ENCODE data around the gene HPS4.

HPS4 gene

DNA sequence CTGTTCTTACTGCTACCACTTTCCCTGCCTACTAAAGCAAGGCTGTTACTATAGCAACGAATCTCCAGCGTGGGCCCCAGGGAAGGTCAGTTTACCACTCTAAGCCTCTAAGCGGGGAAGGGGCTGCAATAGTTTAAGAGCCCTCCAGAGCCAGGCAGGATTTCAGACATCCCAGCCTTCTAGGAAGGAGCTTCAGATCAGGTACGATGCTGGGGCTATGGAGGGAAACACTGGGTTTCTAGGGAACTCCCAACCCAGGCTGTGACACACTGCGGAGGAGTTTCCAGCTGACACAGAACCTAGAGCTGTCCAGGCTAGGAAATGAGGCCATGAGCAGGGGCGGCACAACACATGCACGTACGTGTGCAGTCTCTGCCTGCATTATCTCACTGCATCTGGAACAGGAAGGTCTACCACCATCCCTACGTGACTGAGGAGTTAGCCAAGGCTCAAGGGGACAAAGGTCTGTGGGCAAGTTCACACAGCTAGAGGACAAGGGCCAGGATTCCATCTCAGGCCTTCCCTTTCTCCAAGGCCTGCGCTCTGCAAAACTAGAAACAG lies 20.4 kb downstream of the HPS4 start:
- no peak for DNase-seq

DNA sequence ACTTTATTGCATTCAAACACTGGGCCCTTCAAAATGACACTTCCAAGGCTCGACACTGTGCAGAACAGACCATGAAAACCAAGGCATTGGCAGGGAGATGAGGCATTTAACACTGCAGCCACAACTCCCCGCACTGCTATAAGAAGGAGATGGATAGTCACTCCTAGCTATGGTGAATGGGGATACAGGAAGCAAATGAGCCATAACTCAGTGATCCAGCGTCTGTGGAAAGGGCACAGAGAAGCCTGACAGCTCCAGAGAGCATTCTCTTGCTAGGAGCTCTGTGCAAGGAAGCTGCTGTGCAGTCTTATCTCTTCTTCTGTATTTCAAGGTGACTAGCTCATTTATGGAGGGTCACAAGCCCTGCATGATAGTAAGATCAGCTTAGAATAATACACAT lies 20.9 kb downstream of the HPS4 start:
- no peak for DNase-seq

DNA sequence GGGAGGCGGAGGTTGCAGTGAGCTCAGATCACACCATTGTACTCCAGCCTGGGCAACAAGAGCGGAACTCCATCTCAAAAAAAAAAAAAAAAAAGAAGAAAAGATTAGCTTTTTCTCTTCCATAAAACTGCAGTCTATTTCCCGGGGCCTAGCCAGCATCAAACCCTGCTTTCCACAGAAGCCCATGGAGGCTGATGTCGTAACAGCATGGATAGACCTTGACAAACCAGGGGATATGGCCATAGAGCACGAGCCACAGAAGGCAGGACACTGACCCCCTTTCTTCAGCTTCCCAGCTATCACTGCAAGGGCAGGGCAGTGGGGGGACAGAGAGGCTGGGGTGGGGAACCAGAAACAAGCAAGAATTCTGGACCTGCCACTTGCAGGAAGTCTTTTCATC lies 21.5 kb downstream of the HPS4 start:
- DNase-seq = no peak

DNA sequence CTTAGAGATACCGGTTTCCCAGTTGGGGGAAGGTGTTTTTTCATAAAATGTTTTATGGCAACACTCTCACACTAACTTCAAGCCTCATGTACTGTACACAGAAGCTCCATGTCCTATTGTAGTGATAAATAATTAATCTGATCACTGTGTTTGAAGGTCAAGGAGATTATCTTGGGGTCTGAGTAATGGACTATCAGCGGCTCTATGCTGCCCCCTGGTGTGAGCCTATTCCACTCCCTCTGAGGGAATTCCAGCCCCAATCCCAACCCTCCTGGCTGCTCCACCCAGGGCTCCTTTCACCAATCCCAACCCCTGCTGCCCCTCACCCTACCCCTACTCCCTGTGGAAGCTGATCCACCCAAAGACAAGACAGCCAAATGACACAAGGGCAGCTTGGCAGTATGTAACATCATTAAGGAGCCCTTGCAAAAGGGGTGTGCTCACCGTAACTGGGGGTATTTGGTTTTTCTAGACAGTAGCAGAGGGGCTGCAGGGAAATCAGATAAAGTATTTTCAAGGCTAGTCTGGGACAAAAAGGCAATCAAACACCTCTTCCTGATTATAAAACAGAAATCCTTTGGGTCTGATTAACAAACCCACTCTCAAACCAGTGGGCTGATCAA lies 22.3 kb downstream of the HPS4 start:
- DNase-seq = peak; percentile 43

DNA sequence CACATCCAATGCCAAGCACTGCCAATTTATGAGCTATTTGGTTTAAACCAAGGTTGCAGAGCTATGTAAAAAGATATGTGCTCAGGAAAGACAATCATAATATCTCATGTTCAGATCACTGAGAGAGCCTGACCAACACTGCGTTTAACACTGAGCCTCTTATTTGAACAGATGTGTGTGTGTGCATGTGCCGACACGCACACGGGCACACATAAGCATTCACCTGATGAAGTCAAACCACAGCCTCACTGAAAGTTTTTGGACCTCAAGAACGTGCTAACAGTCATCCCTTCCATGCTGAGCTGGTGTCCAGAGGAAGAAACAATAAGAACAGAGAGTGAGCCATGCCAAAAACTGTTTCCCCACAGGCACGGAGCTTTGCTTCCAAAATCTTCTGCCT lies 23.4 kb downstream of the HPS4 start:
- DNase-seq = no peak

DNA sequence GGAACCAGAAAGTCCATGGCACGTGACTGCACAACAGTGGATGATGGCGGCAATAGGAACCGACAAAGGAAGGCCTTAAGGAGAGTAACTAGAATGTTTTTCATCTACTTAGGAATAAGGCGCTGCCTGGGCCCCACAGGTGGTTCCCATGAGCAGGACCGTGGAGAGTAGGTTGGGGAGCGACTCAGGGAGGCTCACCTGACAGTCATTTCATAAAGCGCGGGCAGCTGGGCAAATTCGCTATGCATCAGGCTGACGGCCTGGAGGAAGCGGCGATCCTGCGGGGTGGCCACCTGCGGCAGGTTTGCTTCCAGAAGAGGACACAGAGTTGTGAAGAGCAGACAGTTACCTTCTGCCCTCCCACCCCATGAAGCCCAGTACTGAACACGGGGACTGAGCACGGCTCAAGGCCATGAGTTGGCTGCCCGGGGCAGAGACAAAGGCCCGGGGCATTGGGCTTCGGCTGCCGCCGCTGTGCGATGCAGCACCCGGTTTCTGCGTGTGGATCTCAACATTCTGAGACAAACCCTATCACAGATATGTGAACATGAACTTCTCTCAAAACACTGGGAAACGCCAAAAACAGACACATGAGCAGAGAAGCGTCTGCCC lies 25.8 kb downstream of the HPS4 start:
- no peak for DNase-seq

DNA sequence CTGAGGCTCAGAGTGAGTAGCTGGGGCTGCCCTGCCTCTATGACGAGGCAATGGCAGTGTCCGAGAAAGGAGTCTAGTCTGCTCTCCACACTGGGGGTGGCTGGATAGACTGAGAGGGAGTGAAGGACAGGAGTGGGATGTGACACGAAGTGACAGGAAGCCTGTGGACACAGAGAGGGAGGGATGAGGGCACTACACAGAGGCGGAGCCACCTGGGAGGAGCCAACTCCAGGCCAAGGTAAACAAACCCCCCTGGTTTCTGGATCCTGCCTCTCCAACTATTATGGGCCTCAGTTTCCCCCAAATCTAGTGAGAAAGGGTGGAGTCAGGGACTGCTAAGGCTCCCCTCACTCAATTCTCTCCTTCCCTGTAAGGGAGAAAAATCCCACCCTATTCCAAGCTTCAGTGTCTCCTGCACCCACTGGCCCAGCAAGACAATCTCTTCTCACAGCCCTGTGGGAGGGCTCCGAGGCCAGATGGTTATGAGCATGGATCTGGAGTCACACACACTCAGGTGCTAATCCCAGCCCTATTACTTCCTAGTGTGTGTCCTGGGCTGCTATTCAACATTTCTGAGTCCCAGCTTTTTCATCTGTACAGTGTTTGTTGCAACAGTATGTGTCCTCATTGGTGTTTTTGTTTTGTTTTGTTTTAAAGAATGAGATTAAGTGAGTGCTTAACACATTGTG lies 29.6 kb downstream of the HPS4 start:
- DNase-seq = no peak

DNA sequence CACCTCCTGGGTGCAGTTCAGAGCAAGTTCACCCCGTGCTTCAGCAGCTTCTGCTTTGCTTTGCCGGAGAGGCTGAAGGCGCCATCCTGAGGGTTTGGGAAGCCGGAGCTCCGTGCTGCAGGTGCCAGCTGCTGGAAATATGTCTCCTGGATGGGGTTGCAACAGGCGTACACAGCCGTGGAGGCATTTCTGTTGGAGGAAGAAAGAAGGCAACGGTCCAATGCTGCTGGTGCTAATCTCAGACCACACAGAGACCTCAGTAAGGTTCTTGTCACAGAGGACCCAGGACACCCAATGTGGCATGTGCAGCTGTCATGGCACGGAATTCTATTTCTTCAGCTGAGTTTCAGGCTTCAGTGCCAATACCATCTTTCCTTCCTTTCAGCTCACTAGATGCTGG lies 30.4 kb downstream of the HPS4 start:
- DNase-seq = no peak

DNA sequence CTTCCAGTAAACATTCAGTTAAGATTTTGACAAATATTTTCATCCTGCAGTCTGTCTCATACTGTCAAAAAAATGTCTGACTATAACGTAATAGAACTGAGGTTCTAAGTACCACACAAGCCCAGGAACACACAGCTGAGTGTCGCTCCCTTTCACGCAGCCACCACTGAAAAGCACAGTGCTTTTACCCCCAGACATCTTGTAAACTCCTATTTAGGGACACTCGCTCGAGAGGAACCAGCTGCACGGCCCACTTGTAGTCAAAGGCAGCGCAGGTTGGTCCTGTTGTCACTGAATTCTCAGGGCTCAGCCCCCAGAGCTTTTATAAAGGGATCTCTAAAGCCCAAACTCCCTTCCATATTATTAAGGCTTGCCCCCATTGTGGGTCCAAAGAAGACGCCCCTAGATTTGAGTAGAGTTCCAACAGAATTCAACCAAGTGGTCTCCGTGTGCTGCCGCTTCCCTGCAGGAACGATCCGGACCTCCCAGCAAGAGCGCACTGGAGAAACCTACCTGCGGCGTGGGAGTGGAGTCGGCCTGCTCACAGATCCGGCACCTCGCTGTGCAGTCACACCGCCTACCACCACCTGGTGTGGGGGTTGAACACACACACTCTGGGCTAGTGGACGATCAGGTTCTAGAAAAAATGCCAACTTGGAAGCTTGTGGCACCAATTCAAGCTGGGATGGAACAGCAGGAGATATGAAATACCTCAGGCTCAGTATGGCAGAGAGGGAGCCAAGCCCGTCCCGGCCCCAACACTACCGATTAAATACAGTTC lies 31.2 kb downstream of the HPS4 start:
- no peak for DNase-seq

DNA sequence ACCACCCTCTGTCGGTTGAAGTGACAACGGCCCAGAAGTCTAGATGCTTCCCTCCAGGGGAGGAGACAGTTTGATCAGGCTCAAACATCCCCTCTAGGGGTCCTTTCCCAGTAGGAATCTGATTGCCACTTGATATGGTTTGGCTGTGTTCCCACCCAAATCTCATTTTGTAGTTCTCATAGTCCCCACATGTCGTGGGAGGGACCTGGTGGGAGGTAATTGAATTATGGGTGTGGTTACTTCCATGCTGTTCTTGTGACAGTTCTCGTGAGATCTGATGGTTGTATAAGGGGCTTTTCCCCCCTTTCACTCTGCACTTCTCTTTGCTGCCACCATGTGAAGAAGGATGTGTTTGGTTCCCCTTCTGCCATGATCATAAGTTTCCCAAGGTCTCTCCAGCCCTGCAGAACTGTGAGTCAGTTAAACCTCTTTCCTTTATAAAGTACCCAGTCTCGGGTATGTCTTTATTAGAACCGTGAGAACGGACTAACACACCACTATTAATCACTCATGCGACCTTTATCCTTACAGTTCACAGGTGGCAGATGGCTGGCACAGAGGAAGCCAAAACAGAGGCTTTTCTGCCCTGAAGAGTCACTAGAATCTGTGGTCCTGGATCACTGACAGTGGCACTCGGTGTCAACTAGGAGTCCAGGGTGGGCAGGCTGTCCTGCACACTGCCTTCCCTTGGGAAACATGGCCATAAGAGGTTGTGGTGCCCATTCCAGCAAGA lies 33.0 kb downstream of the HPS4 start:
- no peak for DNase-seq

DNA sequence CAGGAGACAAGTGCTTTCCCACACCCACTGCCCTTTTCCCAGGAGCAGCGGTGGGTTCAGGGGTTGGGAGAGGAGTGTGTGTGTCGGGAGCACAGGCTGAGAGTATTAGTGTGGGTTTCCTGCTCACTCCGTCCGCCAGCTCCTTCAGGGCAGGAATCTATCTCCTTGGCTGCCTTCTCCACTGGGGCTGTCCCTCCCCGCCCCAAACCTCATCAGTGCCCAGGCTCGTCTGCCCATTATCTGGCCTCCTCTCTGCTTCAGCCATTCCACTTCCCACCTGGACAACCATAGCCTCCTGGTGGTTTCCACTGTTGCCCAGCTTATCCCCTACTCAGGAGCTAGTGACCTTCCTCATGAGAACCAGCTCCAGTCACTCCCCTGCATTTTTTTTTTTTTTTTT lies 34.6 kb downstream of the HPS4 start:
- DNase-seq = no peak

DNA sequence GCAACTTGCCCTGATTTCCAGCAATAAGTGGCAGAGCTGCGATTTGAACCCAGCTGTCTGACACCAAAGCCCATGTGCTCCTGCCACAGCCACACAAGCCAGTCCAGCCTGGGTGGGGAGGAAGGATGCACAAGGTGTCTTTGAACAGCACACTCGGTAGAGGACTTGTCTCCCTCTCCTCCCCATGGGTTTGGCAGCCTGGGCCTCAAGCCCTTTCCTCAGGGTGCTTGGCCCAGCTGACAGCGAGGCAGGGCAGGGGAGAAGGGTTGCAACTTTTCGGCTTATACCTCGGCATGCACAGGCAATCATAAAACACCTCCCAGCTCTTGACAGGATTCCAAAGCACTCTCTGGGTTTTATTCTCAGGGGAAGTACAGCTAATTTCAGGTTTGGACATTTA lies 35.2 kb downstream of the HPS4 start:
- no peak for DNase-seq

DNA sequence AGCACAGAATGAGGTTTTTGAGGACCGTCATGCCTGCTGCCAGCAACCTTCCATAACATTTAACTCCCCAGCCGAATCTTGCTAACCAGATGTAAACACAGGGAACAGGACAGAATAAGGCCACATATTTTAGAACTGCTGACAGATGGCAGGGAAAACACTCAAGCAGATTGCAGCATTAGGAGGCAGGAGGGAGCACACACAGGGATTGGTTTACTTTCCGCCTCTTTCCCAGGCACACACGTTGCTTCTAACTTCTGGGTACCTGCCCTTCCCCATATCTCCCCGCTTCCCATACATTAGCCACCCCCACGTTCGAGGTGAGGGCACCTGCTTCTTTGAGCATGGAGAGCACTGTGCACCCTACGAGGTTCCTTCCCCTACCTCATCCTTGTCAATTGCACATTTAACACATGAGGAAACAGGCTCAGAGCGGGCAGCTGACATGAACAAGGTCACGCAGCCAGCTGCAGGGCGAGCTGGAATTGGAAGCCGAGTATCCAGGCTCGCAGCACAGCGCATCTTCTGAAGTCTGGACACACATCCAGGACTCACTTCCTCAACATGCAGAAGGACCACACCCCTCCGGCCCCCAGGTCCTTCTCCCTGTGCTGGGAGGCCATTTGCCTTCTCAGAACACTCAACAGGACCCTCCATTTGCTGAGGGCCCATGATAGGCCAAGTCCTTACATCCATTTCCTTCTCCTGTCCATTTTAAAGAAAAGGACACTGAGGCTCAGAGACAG lies 35.8 kb downstream of the HPS4 start:
- no peak for DNase-seq

DNA sequence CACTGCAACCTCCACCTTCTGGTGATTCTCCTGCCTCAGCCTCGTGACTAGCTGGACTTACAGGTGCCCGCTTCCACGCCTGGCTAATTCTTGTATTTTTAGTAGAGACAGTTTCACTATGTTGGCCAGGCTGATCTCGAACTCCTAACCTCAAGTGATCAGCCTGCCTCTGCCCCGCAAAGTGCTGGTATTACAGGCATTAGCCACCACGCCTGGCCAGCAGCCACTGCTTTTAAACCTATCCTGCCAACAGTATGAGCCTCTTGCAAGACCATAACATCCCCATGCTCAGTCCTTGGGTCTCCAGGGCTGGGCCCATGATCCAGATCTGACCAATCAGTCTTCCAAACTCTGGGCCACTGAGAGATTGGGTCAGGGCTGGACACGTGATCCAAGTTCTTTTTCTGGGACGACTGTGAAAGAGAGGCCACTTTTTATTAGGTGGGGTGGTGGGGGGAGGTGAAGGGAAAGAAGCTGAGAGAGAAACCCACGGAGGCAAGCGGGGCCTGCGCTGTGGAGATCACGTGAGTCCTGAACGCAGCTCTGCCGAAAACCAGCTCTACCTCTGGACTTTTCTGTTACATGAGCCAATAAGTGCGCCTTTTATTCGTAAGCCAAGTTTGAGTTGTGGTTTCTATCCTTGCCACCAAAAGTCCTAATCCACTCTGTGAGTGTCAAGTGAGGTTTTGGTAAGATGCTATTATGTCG lies 36.6 kb downstream of the HPS4 start:
- DNase-seq = no peak

DNA sequence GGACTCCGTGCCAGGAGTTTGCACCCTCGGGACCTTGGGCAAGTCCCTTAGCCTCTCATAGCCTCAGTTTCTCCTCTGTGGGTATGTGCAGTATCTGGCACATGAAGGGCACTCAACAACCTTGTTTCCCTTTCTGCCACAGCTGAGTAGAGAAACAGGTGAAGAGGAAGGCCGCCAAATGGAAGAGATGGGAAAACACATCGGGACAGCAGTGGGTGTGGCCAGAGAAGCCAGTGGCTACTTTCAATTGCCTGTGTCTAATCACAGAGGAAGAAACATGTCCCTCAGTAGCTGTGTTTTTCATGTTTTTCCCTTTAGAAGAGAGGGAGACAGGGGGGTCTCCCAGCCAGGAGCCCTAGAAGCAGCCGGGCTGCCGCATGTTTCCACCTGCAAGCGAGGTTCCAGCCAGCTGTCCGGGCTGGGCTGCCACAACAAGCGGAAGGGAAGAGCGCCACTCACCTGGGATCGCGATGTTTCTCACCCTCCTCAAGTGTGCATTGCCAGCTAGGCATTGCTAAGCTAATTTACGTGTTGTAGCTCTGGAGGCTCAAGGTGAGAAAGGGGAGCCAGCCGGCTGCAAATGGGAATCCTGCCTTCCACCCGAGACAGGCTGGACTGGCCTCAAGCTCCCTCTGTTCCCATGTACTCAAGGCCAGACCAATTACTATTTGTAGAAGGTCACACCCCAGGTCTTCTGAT lies 37.9 kb downstream of the HPS4 start:
- DNase-seq = no peak

DNA sequence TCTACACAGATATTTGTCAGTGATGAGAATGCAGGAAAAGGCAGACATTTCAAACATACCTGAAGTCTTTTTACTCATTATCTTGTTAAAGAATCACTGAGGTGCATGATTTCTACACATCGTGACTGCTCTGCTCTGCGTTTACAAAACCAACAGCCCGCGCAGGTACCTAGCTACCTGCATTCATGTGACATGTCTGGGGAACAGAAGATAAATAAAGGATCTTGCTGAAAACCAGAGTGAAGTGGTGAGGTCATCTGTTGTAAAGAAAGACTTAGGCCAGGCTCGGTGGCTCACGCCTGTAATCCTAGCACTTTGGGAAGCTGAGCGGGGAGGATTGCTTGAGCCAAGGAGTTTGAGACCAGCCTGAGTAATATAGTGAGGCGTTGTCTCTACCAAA lies 38.8 kb downstream of the HPS4 start:
- no peak for DNase-seq

DNA sequence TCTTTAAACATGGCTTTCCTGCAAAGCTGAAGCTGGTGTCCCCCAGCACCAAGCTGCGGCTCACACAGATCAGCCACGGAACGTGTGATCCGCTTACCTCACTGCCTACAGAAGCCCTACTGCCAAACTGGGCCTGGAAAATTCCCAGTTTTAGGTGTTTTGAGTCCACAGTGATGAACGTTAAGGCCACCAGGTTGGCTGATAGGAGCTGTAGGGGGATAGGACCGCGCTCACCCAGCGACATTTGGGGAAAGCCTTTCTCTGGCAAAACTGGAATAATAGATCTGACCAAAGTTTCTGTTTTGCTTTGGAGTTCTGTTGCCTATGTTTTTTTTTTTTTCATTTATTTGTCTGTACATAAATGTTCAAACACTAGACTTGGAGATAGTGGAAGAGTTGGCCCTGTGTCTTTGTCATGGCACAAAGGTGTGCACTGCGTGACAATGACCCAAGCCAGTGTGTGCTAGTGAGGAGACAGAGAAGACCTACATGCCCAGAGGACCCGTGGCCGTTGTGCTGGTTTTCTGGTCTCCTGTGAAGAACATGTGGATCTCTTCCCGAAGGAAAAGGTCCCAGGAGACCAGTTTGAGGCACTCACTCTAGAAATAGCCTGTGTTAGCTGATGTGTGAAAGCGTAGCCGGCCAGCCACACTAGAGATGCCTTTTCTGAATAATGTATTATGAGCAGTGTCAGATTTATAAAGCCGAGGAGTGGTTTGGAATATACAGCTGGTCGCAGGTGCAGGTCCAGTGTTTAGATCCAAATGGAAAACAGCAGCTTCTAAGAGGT lies 39.5 kb downstream of the HPS4 start:
- no peak for DNase-seq

DNA sequence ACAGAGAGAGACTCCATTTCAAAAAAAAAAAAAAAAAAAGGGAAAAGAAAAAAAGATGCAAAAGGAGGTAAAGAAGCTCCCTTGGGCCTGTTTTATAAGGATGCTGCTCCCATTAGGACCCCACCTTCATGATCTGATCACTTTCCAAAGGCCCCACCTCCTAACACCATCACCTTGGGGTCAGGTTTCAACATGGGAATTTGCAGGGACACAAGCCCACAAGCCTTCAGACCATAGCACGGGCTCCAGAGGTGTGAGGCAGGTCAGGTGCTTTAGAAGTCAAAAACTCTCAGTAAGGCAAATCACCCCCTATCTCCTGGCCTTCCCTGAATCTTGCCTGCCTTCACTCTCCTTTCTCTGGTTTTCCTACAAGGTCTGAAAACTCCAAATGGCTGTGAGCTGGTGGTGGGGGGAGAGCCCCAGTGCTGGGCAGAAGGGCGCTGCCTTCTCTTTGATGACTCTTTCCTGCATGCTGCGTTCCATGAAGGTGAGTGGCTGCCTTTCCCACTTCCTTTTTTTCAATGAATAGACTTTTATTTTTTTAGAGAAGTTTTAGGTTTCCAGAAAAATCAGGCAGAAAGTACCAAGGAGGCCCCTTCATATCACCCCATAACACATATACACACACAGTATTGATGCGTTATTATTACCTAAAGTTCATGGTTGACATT lies 41.4 kb downstream of the HPS4 start:
- no peak for DNase-seq

DNA sequence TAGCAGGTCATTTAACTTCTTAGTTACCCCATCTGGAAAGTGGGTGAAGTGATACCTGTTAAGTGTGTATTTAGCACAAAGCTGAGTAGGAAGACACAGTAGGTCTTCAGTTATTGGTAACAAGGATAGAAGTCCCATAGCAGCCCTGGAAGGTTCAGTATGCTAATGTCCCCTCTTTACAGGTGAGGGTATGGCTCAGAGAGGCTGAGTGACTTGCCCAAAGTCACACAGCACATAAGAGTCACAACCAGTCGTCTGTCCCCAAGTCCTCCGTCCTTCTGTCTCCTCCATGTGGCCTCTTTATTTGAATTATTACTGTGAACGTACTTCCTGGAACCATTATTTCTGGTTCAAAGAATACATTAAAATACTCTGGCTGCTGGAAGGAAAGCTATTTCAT lies 44.0 kb downstream of the HPS4 start:
- DNase-seq = no peak
